ENCODE data around the gene DOCK4.

Gene DOCK4

DNA sequence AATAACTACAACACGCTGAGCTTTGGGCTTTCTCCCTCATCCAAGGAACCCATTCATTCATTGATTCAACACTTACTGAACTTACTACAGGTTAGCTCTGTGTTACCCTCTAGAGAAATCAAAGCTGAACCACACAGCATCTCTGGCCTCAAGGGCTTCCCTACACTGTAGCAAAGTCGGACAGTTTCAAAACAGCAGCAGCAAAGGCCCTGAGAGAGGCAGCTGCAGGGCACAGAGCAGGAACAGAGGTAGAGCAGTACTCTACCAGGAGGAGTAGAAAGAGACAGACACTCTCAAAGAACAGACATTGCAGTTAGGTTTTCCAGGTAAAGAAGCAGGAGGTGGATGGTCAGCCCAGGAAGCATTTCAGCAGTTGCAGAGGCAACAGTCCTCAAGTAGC is 16.1 kb downstream of the DOCK4 start:
- DNase-seq = no peak

DNA sequence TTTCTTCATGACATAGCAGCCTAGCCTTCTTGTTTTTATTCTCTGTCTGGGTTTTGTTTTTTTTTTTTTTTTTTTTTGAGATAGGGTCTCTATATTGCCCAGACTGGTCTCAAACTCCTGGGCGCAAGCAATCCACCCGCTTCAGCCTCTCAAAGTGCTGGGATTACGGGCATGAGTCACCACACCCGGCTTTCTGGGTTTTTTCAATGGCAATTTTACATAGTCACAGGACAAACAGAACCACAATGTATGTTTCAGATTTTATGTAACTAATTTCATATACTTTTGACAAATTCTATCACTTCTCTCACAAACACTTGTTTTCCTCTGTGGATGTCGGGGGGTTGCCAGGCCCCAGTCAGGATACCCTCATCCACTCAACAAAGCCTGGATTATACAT is 16.5 kb downstream of the DOCK4 start:
- DNase-seq = no peak

DNA sequence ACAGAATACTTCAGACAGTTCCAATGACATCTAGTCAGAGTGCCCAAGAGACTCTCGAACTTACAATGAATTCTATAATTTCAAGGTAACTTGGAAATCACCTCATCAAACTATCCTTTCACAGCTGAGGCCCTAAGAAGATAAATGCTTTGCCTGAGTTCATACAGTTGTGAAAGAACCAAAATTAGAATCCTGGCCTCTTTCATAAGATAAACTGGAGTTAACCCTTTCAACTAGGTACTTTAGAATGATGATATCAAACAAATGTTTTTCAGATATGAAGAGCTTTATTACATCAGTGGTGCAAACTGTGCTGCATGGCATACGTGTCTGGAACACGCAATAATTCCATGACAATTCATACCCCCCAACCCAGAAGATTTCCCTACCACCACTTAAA is 17.9 kb downstream of the DOCK4 start:
- DNase-seq = no peak

DNA sequence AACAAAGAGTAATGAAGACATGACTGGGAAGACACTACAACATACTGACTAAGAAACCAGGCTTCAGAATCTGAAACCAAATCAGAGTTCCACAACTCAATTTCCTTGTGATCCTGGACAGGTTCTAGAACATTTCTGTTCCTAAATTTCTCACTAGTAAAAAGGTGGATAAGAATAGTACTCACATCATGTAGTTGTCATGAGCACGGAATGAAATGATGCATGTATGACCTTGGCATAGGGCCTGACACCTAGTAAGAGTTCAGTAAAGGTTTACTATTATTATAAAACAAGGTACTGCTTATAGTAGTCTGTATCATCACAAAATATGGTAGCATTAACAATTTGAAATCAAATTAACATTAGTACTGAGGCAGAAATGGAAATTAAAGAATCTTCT is 19.9 kb downstream of the DOCK4 start:
- no peak for DNase-seq

DNA sequence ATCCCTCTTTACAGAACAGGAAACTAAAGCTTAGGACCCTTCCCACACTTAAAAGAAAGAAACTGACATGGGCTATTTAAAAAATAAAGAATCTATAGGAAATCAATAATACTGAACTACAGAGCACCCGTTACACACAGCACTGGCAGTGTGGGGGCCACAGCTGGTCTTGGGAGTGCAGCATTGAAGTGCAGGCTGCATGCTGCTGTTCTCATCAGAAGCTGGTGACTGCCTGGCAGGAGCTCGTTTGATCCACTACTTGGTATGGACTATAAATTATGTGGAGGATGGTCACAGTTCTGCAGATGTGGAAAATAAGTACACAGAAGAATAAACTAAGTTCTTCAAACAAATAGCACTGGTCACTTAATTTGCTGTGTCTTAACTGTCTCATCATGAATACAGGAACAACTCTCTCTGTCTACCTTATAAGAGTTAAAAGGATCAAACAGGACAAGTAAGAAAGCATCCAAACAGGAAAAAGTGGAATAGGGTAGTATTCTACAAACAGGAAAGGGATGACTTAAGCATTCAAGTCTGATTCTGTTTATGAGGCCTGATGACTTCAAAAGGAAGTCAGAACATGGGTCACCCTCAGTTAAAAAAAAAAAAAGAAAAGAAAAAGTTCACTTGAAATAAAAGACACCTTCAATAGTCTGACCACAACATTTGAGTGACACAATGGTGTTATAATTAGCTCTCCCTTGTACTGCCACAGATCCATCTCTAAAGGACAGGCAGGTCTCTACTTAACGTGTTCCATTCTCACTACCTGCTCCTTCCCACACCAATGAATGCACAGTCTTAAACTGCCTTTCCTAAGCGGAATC is 21.0 kb downstream of the DOCK4 start:
- DNase-seq = no peak

DNA sequence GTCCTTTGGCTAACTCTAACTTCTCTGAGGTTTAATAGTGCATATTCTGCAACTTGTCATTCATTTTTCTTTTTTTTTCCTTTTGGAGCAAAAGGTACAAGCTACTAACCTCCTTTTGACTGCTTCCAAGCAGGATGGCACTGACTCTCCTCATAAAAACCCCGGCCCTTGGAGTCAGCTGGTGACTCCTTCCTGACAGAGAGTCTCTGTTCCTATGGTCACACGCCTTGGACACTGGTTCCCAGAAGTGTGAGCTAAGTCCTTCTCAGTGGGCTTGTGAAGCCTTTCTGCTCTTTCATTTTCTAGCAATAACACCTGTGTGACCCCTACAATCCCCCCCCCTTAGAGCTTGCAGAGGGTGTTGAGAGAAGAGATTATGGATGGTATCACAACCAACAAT is 21.7 kb downstream of the DOCK4 start:
- no peak for DNase-seq

DNA sequence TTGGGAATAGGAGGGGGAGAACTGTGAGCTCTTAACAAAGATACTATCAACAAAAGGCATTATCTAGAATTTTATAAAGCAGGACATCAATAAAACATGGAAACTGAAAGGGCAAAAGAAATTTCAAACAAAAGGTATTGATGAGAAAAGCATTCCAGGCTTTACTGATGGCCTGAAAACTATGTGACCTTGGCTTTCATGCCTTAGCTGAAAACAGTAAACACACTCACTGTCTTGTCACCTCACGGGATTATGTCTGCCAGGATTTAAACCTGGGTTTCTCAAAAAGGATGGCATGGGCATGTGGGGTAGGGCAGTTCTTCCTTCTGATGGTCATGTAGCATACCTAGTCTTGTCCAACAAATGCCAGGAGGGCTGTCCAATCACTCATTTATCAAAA is 22.9 kb downstream of the DOCK4 start:
- no peak for DNase-seq

DNA sequence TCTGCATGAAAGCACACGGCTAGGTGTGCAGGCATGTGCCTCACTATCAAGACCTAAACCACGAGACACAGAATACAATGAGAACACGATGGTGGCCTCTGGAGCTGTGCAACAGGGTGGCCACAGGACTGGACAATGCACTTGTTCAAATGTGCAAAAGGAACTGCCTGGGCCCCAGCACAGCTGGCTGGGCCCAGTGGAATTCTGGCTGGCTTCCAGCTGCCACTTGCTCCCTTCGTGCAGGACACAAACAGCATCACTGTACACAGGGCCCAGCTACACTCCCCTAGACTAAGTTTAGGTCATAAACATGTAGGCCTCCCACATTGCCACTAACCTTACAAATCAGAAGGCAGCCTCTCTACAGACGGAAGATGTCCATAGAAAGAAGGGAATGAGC is 23.4 kb downstream of the DOCK4 start:
- no peak for DNase-seq

DNA sequence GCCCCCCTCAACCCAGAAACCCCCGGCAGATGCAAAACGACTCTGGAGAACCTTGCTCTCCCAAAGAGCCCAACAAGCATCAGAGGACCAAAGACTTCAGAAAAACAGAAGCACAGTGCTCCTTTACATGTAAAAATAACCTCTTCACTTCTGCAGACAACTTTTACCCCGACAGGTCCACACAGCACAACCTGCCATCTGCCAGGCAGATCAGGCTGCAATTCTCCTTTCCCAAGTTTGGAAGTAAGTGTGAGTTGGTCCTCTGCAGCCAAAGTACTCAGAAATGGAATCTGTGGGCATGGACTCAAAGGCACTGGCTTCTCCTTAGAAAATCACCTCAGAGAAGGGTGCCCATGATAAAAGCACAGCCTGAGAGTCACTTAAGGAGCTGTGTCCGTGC is 26.0 kb downstream of the DOCK4 start:
- DNase-seq = no peak

DNA sequence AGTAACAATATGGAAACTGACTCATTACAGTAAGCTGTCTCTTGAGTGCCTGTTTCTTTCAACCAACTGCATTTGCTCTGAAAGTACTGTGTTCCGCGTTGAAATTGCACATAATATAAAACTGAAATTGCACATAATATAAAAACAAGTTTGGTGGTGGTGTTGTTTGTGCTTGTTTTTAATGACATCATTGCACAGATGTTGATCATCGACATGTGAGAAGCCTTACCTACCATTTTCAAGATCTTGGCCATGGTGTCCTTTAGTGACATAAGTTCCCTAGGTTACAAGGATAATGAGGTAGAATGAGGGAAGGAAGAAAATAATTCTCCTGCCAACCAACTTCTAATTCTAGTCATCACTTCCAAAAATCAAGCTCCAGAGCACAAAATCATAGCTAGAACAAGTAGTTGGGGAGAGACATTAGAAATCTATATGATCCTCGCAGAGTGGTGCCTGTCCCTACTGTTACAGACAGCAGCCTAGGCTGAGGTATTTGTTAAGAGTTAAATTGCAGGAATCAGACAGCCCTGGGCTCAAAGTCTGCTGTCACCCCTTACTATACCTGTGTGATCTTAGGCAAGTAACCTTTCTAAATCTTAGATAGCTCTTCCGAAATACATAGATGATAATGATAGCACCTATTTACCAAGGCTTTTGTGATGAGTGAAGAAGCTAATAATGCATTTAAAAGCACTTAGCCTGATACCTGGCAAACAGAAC is 29.3 kb downstream of the DOCK4 start:
- DNase-seq = no peak

DNA sequence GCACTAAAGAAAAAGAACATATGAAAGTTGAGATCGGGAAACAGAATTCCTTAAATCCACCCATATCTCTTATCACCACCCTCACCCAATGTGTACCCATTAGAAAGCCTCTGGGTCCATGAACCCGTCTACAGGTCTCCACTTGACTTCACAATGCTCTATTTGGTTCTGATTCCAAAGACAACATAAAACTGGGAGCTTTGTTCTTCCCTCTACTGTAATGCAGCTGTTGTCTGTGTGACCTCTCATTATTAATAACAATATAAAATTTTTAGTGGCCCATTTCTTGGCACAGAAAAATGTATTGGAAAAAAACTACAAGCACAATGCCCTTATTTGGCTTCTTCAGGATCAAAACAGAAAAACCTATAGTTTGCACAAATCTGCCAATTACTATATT is 30.0 kb downstream of the DOCK4 start:
- DNase-seq = no peak

DNA sequence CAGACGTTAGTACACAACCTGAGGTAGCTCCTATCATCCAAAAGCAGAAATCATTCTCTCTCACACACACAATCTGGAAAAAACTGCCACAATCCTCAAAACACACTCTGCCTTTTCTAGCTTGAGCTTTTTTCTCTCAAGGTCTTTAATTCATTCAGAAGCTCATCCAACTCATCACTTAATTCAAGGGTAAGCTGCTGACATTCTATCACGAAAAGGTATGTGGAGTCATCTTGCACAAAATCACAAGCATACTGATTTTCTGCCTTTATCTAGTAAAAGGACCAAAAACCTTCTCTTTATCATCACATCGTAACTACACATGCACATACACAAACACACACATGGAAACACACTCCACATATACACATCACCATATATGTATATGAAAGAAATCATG is 32.0 kb downstream of the DOCK4 start:
- no peak for DNase-seq

DNA sequence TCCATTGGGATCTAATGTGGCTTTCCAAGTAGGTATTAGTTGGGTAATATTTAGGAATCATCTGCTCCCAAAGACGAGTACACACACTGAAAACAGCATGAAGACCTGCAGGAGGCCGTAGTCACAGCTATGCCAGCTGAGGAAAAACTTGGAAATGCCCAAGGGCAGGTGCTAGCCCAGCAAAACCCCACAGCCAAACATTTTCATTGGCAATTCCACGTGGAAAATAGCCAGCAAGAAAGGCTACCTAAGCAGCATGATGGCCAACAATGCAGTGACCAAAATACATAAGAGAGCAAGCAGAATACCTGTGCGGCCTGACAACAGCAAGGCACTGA is 32.7 kb downstream of the DOCK4 start:
- DNase-seq = no peak

DNA sequence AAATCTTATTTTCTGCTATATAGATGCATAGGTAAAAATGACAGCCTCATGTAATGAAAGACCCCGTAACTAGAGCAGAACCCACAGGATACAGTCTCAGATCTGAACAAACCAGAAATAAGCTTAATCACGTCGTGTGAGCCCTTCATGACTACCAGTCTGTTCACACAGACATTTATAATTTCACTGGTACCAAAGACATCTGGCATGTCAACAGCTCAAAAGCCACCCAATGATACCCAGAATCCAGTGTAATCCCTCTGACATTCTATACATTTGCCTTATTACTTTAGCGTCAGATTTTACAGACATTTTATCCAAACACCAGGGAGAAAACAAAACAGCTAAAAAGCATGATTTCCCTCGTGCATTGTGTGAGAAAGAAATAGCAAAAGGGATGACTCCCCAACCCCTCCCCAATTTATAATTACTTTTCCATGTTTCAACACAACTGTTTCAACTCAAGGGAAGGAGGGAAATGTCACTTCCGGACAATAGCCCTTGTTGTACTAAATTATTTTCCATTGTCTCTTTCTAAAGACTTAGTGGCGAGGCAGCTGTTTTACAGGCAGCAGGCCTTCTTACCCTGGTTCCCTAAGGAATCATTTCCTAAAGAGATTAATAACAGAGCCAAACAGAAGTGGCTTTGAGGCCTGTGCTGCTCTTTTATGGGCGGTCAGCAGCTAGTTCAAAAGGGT is 33.2 kb downstream of the DOCK4 start:
- DNase-seq = no peak

DNA sequence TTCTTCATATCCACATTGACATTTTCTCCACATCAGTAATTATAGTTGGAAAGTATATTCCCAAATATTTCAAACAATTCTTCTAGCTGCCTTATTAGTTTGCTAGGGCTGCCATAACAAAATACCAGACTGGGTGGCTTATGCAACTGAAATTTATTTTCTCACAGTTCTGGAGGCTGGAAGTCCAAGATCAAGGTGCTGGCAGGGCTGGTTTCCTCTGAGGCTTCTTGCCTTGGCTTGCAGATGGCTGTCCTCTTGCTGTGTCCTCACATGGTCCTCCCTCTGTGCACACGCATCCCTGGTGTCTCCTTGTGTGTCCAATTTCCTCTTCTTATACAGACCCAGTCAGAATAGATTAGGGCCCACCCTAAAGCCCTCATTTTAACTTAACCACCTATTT is 34.5 kb downstream of the DOCK4 start:
- DNase-seq = no peak

DNA sequence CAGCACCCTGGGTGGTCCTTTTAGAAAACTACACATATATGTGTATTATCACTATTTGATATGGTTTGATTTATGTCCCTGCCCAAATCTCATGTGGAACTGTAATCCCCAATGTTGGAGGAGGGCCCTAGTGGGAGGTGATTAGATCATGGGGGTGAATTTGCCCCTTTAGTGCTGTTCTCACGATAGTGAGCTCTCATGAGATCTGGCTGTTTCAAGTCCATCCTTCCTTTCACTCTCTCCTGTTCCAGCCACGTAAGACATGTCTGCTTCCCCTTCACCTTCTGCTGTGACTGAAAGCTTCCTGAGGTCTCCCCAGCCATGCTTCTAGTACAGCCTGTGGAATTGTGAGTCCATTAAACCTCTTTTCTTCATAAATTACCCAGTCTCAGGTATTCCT is 37.3 kb downstream of the DOCK4 start:
- DNase-seq = no peak

DNA sequence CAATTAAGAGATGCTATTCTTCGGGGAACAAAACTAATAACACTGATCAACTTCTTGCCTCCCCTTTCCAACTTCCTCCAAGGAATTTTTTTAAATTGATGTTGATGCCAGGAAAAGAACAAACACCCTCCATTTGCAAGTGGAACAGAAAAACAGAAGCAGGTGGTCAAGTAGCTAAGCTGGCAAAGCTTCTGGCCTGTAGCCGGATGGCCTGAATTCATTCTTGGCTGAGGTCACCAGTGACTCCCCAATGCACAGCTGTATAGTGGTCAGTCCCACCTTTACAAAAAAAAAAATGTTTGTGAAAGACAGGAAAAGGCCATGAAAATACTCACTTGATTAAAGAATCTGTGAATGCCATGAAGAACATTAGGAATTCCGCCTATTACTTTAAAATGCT is 39.1 kb downstream of the DOCK4 start:
- no peak for DNase-seq

DNA sequence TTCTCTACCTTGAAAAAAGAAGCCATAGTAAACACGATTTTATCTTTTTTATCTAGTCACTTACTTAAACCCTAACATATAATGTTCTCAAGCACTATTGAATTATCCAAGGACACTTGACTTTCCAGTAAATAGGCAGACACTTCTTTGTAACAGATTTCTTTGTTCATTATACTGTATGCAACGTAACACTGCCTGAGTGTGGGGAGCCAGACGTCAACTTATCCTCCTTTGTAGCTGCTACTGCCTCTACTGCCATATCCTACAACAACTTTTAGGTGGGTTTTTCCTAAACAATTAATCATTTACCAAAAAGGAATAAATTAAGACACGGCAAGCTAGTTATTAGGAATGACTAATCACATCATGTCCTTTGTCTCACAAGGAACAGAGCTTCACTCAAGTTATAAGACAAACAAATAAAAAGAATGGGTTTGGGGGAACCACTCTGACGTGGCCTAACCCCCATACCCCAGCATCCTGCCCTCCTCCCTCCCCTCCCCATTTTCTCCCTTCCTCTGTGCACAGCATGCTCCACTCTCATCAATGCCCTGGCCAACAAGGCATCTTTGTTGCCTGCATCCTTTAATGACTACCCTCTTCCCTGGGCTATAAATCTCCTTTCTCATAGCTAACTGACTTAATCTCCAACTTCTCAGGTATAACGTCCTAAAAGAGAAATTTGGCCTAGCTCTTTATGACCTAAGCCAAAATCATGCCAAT is 43.3 kb downstream of the DOCK4 start:
- DNase-seq = no peak

DNA sequence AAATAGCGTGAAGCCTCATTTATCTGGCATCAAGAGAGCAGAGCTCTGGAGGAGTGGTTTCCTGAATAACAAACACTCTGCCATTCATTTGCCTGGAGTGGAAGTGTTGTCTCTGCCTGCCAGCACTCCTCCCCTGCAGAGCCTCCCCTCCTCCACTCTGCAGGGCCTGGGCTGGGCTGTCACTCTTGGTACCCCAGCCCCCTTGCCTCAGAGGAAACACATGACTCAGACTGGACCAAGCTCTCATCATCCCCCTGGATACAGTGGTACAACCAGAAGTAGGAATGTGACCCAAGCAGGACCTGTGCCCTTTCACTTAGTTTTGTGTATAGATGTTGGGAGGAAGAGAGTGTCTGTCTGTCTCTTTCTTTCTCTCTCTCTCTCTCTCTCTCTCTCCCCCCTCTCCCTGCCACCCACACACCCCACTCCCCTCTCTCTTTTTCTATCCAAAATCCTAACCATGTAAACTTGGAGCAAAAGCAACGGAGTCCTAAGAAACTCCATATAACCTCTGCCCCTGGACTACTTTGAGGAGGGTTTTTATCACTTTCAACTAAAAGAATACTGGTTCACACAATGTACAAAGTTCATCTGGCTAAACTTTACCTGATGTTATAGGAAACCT is 43.9 kb downstream of the DOCK4 start:
- DNase-seq = no peak

DNA sequence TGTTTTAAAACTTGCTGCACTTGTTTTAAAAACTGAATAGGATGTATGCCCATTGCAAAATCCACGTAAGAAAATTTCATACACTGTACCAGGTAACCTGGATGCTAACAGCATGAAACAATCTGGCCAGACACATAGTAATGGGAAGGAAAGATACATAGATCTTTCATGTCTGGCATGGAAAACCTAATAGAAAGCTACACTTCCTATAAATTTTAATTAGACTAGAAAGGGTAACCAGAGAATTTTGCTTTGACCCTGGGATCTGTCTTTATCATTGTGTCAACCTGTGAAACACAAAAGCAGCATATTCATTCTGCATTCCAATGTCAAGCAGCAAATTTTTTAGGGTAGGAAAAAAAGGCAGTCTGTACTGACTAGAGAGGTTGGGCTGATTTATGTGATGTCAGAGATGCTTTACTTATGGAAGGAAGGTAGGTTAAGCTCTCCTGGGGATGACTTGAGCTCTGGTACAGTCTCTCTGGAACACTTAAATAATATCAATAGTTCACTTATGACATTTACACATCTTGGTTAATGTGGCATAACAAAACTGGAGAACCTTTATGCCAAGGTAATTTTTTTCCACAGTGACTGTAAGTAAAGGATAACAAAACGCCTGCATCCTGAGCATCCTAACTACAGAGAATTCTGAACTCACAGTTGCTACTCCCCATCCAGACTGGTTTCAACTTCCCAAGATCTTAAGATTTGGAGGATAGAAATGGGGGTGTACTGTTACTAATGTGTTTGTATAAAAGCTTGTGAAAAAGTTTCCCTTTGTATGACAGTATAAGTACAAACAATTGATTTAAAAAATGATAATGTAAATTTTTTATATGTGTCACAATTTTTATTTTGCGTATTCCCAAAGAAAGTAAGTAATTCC is 44.7 kb downstream of the DOCK4 start:
- DNase-seq = no peak

DNA sequence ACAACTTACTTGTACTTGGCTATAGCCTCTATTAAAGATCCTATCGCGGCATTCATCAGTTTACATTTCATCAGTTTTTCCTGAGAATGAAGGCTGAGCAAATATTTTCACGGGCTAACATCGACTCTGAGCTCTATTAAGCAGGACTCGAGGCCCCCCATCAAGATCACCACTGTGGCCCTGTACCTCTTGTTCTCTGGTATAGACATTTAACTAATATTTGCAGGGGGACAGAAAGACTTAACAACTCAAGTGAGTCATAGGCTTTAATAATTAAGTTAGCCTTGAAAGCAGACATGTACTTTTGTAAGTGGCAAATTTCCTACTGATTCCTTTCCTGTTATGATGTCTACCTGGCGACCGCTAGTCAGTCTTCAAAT is 45.4 kb downstream of the DOCK4 start:
- no peak for DNase-seq

Measured in NCI-H2107 (cell line).